ENCODE data around the gene GNRHR.

- no peak for TF ChIP-seq CTCF (IDR thresholded peaks at IDR 0.05)
- no peak for TF ChIP-seq POLR2A (IDR thresholded peaks at IDR 0.05)
These were observed 34.1 kb downstream of the GNRHR start for GRCh38 chr4:67719953-67720617.

Measured in right lobe of liver (tissue), 4 donors.